ENCODE measurements around the gene FTO.

Gene FTO

DNA sequence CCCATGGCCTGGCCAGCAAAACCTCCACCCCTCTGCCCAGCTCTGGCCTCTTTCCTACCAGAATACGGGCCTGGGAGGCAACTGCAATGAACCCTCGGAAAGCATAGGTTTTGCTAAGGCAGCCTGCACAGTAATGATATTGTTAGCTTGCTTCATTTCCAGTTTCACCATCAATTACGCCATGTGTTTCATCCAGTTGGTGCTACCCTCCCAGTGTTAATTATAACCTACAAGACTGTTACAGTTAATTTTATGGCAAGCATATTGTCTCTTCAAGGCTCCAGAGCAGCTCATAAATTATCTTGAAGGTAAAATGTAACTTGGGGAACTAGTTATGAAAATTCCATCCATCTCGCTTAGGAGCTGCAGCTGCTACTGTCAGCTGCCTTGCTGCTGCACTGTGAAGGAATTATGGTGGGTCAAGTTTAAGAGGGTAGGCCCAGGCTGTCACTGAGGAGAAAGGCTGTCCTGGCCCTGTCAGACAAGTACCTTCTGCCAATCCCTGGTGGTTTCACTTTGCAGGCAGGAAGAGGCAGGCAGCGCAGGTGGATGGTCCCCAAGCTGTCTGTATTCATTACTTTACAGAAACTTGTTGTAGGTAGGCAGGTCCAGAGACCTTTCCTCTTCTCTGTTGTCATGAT lies 242.9 kb downstream of the FTO start:
- no peak for DNase-seq

GRCh38 chr16:53947642-53948041 lies 243.7 kb downstream of the FTO start:
- no peak for DNase-seq

- no peak for DNase-seq
Measured at GRCh38 chr16:53948326-53948725, 244.4 kb downstream of the FTO start.

- DNase-seq = peak; percentile 15
Measured at GRCh38 chr16:53948734-53949430, 244.9 kb downstream of the FTO start.

DNA sequence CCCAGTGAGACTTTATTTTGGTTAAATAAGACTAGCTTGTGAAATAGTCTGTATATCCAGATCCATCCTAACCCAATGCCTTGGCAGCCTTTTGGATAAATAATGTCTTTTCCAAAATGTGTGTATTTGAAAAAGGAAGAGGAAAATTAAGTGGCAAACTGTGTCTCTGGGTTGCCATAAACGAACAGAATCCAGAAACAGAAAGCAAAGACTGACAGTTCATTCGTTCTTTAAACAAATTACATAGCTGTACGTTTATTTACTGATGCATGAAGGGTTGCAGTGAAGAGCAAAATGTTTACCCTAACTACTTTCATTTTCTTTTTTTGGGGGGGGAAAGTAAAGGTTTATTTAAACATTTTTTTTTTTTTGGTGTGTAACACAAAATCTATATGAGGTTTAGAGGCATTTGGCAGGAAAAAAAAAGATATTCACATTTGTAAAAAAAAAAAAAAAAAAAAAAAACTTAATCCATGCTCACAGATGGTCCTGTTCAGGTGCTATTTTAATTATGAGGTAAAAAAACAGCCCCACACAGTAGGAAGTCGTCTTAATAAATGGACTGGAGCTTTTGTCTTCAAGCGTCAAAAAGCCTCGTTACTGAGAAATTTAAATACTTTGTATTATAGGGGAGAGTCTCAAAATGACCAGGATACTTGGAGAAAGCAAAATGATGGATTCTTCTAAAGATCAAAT lies 245.9 kb downstream of the FTO start:
- DNase-seq = peak; percentile 55

- peak; percentile 82 for DNase-seq
Measured at GRCh38 chr16:53950677-53951076, 246.7 kb downstream of the FTO start.

GRCh38 chr16:53952215-53953208 lies 248.6 kb downstream of the FTO start:
- DNase-seq = peak; percentile 13

DNA sequence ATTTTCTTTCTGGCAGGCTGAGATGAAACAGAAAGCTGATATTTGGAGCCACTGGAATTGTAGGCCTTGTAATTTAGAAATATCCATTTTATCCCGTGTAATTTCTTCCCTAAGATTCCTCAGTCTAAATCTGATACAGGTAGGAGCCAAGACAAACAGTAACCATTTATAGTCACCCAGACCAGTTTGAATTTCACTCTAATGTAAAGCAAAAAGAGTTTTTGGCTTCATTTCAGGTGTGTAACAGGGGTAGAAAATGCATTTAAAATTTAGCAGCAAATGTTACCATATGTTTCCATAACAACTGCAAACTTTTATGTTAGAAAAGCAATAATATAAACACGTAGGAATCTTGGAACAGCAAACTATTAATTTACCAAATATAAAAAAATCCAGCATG lies 249.4 kb downstream of the FTO start:
- DNase-seq = no peak

GRCh38 chr16:53955221-53955875 lies 251.4 kb downstream of the FTO start:
- DNase-seq = no peak

DNA sequence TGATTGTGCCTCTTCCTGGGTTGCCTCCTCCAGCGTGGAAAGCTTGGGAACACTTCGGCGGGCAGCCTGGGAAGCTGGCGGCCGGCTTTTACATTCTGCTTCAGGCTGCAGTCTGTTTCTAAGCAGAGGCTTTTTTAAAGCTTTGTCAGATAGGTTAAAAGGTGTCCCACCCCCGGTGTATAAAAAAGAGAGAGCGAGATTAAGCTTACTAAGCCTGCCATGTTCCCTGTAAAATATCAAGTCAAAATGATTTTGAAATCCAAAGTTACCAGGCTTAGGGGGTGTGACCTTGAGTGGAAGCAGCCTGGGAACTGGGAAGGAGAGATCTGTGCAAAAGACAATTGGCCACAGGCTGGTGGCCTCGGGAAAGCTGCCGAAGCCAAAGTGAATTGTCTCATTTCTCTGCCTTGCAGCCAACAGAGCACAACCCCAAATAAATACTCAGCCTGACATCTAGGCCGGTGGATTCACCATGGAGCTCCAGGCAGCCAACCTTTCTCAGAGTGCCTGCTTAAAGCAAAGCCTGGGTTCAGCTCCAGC lies 254.5 kb downstream of the FTO start:
- no peak for DNase-seq

- no peak for DNase-seq
Measured at GRCh38 chr16:53960050-53960812, 256.3 kb downstream of the FTO start.

GRCh38 chr16:53960954-53961616 lies 257.1 kb downstream of the FTO start:
- no peak for DNase-seq

DNA sequence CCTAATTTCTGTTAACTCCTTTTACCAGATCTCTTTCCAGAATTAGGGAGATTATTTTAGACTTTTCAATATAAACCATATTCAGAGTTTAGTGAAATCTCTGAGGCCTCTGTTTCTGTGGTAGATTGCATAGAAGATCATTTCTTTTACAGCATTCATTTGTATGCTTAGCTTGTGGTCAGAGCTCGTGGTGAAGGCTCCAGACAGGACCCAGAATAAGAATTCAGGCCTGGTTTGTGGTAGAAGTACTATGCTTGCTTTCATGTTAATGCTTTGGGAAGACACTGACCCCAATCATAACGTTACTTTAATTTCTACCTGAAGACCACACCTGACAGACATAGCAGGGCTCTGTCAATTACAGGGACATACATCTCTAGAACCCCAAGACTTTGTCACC lies 258.1 kb downstream of the FTO start:
- no peak for DNase-seq

GRCh38 chr16:53964145-53964790 lies 260.3 kb downstream of the FTO start:
- no peak for DNase-seq

- no peak for DNase-seq
Measured at GRCh38 chr16:53966821-53967571, 263.0 kb downstream of the FTO start.

DNA sequence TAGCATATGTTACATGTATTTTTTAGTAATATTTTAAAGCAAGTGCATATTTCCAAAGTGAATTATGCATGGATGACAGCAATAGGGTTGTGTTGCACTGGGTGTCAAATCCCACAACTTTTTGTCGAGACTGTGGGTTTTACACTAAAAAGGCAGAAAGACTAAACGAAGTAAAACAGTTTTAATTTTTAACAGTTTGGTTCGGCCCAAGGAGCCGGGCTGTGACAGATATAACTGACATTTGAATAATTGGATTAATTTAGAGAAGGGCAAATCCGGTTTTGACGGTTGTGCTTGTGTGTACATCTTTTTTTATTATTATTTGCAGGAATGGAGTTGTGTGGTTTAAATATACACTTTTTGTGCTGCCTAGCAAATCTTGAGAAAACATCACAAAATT lies 263.6 kb downstream of the FTO start:
- DNase-seq = no peak

DNA sequence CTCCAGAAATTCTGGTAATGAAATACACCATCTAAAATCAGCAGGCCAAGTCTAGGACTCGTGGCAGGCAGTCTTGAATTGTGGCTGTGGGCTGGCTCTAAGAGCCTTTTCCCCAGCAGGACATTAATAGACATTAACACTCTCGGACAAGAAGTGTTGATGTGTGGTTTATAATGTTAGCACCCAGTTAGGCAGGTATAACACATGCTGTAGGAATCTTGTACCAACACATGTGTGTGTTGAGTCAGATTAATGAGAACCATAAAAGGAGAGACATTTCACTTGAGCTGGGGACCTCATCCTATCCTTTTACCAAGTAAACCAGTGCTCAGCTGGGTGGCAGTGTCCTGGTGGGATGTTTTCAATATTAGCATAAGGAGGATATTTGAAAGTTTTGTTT lies 264.5 kb downstream of the FTO start:
- DNase-seq = no peak

GRCh38 chr16:53968896-53969295 lies 264.9 kb downstream of the FTO start:
- no peak for DNase-seq

DNA sequence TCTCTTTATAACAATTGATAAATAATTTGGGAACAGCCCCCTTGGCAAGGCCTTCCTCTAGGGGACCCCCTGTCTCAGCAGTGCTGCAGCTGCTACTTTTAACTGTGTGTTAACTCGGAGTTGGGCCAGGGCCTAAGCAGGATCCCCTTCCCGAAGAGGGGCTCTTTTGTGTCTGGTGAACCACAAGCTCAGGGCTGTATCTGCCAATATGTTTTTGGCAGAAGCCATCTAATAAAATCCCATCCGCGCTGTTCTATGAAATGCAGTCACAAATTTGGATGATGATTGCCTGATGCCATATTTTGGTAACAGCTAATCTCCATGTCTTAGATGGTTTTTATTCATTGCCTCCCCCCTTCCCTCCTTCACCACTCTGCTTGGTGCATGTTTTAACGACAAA lies 267.7 kb downstream of the FTO start:
- no peak for DNase-seq

Data from DMS53 (cell line).